Amniotic stem cell (primary cell): ENCODE measurements around the gene NLGN2.

Experiments
- DNase-seq: peaks from one replicate; lab custom pipeline; 2025; lab: John Stamatoyannopoulos, UW

The NLGN2 gene

DNA sequence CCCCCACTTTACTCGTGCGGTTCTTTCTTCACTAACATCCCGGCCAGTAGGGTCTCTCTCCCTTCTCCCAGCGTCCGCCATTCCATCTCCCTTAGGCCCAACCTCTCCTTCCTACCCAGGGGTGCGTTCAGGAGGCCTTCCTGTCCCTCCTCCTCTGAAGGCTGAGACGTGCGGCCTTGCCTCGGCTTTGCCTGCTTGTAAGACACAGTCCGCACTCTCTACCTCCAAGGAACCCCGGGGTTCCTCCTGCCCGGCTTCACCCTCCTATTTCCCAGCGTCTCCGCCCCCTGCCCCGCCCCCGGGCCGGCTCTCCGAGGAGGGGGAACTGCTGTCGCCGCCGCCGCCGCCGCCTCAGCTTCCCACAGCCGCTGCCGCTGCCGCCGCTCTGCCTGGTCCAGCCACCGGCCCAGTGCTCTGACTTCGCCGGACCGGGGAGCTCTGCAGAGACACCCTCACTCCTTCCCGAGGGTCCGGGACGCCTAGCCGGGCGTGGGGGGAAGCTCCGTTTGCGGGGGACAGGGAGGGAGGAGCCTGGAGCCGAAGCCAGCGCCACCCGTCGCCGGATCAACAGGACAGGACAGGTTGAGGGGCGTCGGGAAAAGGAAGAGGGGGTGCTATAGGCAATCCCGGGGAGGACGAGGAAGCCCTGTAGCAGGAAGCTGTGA lies 30.4 kb downstream of the NLGN2 start:
- no peak for DNase-seq

DNA sequence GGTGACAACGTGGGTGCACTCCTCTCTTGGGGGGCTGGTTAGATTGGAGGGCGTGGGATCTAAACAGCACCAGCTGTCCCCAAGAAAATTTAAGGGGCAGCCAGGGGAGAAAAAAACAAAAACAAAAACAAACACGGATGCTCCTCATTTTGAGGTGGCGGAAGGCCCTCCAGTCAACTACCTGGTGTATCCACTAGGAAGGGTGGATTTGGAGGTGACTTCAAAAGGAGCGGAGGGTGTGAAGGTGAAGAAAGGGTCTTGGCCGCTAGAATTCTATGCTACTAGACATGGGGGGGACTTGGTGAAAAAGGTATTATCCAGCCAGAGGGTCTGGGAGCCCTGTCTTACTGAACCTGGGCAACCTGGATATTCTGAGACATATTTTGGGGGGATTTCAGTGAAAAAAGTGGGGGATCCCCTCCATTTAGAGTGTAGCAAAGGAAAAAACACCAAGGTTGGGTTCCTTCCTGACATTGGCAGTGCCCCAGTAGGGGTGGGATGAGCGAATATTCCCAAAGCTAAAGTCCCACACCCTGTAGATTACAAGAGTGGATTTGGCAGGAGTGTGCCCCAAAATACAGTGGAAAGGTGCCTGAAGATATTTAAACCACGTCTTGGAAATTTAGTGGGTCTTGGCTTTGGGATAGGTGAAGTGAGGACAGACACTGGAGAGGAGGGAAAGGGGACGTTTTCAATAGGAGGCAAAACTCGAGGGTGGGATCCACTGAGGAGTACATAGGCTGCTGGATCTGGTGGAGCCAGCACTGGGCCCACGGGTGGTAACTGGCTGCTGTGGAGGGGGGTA lies 31.2 kb downstream of the NLGN2 start:
- no peak for DNase-seq

DNA sequence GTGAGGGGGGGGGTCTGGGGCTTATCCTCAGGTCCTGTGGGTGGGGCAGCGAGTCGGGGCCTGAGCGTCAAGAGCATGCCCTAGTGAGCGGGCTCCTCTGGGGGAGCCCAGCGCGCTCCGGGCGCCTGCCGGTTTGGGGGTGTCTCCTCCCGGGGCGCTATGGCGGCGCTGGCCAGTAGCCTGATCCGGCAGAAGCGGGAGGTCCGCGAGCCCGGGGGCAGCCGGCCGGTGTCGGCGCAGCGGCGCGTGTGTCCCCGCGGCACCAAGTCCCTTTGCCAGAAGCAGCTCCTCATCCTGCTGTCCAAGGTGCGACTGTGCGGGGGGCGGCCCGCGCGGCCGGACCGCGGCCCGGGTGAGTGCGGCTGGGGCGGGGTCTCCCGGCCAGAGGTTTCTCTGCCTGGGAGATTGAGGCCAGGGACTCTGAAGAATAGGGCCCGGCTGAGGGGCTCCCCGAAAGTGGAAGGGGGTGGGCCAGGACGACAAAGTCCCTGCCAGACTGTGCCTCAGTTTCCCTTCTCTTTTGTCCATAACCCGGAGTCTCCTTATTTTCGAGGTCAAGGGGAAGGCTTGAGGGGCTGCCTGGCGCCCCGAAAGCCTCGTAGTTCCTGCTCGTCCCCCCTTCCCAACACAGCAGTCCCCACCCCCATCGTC lies 31.9 kb downstream of the NLGN2 start, which contains the start of gene FGF11:
Gene FGF11, plus strand, starts transcription at position 51 of the 651 bp plus-strand sequence. Its CDS starts 109 bp downstream, at position 160.
- DNase-seq = no peak

DNA sequence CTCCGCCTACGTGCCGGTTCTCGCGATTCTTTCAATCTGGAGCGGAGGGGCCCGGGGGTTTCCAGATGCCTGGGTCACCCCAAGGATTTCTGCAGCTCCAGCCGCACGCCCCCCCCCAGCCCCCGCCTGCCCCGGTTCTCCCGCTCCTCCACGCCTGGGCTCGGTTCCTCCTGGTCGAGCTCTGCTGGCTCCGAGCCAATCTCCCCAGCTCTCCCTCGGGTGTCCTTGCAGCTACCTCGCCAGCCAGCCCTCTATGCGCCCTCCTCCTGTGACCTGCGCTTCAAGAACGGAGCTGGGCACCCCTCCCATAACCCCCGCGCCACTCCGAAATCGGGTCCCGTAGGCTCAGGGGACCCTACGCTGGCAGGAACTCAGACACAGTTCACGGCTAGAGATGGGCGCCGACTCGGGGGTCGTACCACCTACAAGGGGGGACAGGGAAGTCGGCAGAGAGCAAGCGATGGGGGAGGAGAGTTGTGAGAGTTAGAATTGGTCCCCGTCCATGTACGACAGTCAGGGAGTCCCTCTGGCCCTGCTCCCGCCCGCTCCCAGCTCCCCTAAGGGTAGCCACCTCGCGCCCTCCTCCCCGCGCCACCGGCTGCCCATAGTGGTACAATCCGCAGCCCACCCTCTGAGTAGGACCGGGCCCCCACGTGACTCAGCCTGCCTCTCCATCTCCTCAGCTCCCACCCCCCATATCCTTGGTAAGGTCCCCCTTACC lies 32.6 kb downstream of the NLGN2 start:
- DNase-seq = no peak

DNA sequence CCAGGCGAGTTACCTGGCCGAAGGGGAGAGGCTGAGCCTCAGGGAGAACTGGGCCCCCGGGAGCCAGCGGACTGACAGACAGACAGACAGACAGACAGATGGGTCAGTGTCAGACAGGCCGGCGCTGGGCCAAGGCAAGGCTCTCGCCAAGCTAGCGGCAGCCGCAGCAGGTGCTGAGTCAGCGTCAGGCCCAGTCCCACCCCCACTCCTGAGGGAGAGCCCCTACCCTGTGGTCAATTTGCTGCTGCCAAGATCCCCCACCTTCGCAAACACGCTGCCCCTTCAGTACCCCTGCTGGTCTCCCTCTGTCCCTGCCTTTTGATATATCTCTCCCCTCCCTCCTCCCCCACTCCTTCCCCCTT lies 33.2 kb downstream of the NLGN2 start:
- no peak for DNase-seq

DNA sequence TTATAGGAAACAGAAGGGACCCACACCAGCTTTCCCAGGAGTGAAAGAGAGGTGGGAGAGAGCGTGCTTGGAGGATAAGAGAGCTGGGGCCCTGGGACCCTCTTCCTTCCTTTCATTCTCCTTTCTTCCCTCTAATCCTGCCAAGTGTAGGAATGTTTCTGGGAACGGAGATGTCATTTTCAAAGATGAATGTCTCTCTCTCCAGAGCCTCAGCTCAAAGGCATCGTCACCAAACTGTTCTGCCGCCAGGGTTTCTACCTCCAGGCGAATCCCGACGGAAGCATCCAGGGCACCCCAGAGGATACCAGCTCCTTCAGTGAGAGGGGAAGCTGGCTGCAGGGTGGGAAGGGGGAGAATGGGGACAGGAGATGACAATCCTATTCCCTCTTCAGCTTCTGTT lies 33.6 kb downstream of the NLGN2 start:
- DNase-seq = no peak

DNA sequence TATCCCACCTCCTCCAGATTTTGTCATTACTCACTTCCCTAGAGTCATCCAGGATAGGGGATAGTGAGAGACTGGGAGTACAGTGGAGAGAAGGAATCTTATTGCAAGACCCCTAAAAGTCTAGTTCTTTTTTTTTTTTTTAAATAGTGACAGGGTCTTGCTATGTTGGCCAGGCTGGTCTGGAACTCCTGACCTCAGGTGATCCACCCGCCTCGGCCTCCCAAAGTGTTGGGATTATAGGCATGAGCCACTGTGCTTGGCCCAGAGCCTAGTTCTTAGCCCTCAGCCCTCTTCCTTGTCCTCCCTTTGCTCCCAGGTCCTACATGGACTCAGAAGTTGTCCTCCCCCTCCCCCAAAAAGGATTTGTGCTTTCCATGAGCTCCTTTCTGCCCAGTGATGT lies 34.5 kb downstream of the NLGN2 start:
- no peak for DNase-seq

DNA sequence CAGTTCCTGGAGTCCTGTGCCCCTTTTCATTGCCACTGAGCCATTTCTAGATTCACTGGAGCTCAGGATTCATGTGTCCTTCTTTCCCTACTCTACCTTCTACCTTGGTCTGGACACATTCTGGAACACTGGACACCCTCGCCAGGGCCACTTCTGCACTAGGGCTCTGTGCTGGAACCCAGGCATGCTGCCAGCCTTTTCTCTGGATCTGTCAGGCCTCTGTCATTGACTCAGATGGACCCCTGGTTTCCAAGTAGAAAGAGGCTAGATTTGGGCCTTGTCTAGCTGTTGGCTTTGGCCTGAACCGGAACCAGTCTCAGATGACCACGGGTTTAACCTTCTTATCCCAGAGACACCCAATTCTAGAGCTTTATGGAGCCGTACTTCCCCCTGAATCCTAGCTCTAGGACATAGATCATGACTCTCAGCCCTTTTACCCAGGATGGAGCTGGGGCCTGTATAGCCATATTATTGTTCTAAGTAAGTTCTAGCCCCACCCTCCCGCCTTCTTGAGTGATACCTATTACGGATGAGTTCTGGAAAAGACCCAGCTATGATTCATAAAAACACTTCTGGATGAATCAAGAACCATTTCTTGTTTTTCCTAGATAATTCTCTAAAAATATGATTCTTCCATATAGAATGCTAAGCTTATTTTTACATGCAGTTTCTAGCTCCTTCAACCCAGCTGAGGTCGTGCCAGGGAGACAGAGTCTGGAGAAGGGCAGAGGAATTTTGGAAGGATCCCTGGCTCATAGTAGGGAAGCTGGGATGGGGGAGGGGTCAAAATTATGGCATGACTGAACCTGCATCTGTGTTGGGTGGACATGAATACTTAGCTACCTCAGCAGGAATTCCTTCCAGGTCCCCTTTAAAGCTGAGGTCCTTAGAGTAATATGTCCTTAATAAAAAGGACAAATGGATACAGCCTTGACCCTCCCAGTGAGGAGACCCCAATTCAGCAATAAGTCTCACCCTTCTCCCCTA lies 36.1 kb downstream of the NLGN2 start:
- no peak for DNase-seq

DNA sequence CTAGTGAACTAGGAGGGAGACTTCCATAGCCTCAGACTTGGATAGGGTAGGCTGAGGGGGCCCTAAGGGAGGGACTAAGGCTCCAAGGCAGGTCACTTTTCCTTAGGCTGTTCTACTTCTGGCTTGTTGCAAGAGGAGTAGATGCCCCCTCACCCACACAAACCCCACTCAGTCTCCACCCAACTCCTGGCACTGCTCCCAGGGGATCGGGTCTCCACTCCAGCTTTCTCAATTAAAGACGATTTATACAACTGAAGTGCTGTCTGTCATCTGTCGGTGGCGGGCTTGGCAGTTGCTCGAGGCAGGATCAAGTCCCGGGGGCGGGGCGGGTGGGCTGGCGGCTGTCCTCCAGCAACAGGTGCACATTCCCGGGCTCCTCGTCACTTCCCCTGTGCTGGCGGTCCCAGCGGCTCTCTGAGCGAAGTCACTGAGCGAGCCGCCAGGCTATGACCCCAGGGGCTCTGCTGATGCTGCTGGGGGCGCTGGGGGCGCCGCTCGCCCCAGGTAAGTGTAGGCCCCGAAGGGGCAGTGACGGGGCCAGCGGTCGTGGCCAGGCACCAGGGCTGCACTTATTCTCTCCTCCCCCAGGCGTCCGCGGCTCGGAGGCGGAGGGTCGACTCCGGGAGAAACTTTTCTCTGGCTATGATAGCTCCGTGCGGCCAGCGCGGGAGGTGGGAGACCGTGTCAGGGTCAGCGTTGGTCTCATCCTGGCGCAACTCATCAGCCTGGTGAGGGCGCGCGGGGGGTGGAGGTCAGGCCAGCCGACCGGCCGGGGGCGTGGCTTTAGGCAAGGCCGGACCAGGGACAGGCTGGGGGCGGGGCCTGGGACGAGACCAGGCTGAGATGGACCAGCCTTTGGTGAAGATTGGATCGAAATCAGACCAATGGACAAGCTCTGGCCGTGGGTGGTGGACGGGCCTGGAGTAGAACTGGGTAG lies 37.3 kb downstream of the NLGN2 start, which contains the start of gene CHRNB1:
Gene CHRNB1, plus strand, starts transcription at position 380 of the 937 bp plus-strand sequence. Its CDS starts 67 bp downstream, at position 447.
- DNase-seq = no peak

DNA sequence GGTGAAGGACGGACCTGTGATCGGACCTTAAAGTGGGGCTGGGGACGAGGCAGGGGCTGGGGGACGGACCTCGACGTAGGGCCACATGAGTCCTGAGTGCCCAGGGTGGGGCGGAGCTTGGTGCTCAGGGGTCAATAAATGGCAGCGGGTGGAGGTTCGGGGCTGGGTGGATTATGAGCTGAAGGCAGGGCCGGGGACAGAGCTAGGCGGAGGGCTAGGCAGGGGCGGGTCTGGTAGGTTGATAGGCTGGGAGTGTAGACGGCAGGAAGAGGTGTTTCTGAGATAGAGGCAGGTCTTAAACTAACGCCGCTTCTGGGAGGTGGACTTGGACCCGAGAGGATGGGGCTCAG lies 37.9 kb downstream of the NLGN2 start:
- DNase-seq = no peak

DNA sequence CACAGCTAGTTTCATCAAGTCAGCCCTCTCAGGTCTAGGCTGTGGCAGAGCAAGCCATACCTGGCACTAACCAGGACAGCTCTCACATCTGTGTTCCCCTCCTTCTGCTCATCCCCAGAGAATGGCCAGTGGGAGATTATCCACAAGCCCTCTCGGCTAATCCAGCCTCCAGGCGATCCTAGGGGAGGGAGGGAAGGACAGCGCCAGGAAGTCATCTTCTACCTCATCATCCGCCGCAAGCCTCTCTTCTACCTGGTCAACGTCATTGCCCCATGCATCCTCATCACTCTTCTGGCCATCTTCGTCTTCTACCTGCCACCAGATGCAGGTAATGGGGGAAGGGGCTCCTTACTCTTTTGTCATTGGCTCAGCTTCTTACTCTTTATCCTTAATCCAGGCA lies 40.8 kb downstream of the NLGN2 start:
- DNase-seq = no peak

DNA sequence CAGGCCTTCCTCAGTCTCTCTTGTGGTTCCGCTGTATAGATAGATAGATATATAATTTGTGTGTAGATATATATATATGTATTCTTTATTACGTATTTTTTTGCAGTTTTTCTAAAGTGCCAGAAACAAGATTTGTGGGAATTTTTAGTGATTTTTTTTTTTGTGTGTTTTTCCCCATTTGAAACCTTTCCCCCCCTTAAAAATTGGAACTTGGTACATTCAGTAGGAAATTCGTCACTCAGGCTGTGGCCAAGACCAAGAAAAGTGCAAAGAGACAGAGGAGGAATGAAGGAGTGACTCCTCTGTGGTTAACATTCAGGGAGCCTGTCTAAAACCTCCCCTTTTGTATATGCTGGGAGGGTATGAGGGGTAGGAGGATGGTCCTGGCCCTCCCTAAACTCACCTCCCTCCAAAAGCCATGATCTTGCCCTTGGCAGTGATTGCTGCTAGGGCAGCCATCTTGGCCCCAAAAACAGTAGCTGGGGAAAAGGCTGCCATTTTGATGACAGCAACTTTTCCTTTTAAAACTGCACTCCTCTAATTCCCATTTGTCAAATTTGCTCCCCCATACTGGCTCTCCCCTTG lies 52.4 kb downstream of the NLGN2 start:
- no peak for DNase-seq

DNA sequence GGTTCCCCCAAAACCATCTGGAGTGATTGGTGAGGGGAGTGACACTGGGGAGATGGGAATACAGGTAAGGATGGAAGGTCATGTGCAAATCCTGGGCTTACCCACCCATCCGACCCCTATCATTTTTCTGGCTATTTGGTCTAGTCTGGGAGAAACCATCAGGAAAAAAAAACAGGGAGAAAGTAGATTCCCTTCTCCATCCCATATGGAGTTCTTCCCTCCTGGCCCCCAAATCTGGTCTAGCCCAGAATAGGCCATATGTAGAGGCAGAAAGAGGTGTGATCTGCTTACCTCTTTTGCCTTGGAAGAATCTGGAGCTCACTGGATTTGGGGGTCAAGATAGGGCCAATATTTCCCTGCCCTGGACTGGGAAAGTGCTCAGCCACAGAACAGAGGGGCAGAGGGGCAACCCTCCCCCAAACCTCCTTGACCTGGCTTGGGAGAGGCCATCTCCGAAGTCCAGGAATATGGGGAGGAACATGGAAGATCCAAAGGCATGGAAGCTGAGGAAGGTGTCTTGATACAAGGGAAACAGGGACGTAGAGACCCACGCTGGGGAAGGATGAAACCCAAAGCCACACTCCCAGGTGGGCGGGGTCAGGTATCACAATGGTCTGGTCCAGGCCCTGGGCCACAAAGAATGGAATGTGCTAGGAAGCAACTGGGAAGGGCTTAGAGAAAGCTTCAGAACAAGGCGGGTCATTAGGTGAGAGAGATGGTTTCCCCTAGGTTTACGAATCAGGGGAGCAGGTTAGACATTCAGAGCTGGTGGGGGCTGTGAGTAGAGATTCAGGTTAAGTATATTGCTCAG lies 53.4 kb downstream of the NLGN2 start:
- DNase-seq = no peak

DNA sequence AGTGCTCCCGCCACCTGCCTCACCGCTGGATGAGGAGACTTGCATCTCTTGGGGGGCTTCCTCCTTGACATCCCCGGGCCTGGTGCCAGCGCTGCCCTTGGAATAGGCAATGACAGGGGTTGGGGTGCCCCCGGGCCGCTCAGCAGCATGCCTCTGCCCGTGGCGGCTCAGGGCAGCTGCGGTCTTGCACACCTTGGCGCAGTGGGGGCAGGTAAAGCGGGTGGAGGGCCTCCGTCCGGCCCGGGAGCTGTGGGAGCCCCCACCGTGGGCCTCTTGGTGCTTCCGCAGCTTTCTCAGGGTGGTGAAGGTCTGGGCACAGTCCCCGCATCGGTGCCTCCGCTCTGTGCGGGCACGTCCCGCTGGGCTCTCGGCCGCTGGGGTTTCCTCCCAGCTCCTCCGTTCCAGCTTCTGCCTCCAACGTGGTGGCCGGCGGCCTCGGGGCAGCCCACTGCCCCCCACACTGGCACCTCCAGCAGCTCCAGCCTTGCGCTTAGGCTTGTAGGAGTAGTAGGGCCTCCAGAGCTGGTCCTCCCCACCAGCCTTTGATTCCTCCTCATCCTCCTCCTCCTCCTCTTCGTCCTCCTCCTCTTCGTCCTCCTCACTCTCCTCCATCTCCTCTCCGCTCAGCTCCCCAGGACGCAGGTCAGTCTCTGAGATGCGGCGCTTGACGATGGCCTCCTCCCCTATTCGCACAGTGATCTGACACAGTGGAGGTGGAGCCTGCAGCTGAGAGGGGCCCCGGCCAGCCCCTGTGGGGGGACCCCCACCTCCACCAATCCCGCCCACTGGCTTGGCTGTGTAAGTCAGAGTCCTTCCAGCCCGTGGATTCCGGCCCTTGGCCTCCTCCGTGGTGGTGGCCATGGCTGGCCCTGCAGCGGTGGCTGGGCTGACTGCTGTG lies 55.1 kb downstream of the NLGN2 start:
- DNase-seq = no peak

DNA sequence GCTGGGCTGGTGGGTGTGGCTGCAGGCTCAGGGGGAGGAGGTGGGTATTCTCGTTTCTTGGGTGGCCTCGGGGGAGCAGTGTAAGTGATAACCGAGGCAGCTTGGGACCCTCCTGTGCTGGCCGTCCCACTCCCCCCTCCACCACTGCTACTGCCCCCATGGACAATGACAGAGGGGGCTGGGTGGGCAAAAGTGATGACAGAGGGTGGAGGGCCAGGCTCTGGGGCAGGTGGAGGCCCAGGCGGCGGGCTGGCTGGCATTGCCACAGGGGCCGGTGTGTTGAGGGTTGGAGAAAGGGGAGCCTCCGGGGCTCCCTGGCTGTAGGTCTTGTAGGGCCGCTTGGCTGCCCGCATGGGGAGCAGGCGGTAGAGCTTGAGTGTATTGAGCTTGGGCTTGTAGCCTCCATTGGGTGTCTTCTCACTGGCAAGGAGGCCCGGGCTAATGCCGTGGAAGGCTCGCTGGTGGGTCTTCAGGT lies 55.8 kb downstream of the NLGN2 start:
- DNase-seq = no peak

DNA sequence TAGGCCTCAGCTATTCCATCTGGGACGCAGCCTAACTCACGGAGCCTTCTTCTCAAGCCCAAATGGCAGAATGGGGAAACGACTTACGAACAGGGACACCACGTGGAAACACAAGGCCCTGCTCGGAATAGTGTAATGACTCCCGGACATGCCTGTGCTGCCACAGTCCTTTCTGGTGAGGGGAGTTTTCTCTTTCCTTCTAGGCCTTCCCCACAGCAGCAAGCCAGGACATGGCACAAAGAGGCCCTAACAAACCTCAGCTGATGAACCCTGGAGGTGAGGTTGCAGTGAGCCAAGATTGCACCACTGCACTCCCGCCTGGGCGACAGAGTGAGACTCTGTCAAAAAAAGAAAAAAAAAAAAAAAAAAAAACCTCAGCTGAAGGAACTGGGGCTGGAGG lies 56.4 kb downstream of the NLGN2 start:
- DNase-seq = no peak

DNA sequence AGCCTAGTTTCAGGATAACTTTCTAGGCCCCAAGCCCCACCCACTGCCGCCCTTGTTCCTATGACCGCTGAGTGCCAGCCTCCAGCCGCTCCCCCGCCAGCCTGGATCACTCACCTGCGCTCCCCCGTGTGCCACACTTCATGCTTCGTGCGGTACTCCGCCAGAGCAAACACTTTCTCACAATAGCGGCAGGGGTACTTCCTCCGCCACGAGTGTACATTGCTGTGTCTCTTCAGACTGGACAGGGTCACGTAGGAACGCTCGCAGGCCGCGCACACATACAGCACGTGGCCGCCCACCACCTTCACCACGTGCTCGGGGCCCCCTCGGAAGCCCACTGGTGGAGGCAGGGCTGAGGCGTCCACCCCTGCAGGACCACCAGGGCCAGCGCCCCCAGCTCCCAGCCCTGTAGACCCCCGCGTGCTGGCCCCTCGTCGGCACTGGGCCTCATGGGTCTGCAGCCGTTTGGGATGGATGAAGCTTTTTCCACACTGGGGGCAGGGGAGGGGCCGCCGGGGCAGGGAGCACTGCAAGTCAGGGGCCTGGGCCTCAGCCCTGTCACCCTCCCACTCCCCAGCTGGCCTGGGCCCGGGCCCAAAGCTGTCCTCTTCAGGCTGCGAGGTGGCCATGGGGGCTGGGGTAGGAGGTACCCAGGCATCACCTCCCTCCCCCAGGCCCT lies 58.1 kb downstream of the NLGN2 start:
- DNase-seq = no peak
